Stimulated activated CD8-positive, alpha-beta memory T cell treated with anti-CD3 and anti-CD28 coated beads, Interleukin-12 subunit alpha, Interleukin-12 subunit beta, amount 100 ng/mL, for 1 hour (primary cell): Measurements from ENCODE around the gene HSPA8.
"Not testable (repeated sequence)": the region's sequence is repeated elsewhere in the genome, so short reads cannot be mapped to it uniquely, and the experiment has no call there.

Experiments
- DNase-seq: peaks from one replicate; pipeline ENCODE4 v3.0.0-alpha.2; 2020; ENCODE audit warnings: low read depth

The HSPA8 gene

DNA sequence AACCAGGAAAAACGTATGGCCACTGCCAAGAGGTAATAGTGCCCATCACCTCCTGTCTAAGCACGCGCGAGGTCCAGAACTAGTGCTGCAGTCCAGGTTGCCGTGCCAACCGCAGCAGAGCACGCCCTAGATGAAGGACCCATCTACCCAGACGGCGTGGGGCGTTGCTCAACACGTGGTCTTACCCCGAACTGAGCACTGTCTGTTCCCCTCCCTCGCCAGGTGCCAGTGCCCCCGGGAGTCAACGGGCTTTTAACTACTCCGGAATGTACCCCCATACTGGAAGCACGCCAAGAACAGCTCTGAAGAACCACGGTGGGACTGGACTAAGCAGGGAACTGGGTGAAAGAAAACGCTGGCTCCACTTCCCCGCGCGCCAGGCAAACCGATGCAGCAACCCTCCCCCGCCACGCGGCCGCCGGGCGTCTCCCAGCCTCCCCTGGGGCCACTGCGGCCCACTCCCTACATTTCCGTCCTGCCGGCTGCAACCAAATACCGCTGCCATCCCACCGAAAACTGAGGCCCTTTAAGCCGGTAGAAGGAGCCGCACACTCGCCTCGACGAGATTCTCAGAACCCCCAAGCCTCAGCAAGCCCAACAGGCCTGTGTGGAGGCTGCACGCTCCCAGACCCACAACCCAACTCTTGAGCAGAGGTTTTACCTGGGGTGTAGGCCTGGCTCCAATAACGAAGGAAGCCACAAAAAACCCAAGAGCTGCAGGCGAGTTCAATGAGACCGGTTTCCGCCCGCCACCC is at the start of gene HSPA8:
Gene HSPA8, minus strand, starts transcription at position 734 of the 755 bp plus-strand sequence. CDS start 812 bp downstream, outside the sequence.
- peak; percentile 40 for DNase-seq

DNA sequence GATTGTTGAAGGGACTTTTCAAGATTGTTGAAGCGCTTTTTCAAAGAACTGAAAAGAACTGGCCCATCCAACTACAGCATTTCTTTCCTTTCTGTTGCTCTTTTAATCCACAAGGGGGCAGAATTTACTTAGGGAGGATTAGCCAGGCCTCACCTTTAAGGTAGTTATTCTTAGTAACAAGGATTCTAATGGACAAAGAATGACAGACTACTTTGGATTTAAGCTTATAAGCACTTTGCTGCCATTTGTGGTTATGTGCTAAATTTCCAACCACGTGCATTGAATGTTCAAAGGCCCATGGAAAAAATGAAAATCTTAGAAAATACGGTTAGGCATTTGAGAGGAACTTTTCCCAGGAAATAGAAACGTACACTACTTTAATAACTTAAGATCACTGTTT is 49.5 kb upstream of the HSPA8 start:
- no peak for DNase-seq

DNA sequence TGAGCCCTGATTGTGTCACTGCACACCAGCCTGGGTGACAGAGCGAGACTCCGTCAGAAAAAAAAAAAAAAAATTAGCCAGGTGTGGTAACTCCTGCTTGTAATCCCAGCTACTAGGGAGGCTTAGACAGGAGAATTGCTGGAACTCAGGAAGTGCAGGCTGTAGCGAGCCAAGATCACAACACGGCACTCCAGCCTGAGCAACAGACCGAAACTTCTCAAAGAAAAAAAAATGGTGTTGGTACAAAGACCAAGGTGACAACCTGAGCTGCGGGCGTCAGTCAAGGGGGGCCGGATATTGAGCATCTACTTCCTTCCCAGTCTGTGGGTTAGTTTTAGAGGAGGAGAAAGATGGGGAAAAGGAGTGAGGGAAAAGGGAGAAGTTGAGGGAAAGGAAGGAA is 48.5 kb upstream of the HSPA8 start:
- DNase-seq: no peak

DNA sequence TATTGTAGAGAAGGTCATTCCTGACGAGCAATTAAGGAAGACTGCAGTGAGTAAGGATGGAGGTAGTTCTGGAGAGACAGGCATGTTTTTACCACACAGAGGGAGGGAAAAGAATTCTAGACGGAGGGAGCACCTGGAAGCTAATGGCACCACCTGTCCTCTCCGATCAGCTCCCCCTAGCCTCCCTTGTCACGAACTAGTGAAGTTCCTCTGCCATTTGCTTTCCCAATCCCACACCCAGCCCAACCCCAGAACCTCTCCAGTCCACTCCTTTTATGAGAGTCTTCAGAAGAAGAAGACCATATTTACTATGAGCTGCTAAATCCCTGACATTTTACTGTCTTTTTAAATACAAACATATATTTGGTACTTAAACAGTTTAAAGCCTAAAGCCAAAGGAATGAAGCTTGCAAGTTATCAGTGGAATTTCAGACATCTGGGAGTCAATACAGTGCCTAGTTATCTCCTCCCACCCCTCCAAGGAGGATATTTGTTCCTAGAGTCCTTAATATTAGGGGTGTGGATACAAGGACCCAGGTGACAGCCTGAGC is 46.1 kb upstream of the HSPA8 start:
- DNase-seq: no peak

DNA sequence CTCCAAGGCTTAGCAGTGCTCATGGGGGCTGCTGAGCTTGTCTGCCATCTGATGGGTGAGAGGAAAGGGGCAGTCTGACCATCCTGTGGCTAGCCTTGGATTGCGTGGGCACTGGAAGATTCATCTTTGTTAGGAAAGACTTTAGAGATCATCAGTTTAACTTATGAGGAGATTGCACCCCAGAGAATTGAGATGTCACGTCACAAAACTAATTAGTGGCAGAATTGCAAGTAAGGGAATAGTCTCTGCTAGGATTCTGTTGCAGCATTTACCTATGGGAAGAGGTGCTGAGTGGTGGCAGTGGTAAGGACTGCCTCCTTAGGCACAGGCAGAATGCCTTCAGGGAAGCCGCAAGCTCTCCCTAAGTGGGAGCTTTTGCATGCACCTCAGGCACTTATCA is 42.8 kb upstream of the HSPA8 start:
- DNase-seq: no peak

DNA sequence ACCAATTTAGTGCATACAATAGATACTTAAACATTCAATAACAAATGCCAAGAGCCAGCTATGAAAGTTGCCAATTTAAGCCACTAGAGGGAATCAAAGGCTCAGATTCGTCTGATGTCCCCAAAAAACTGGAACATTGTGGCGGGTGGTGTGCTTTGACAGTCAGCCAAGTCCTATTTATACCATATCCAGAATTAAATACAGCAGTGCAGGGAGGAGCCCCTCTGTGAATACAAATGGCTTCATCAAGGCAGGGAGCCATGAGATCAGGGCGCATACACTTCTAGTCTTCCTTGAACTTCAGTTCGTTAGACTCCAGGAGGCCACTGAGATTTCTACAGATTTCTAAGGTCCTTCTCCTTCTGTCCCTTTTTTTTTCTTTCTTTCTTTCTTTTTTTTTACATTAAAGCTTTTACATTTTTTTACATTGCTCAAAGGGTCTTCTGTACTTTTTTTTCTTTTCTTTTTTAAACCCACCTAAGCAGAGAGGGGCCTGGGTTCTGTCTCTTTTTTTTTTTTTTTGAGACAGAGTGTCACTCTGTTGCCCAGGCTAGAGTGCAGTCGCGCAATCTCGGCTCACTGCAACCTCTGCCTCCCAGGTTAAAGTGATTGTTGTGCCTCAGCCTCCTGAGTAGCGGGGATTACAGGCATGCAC is 41.5 kb upstream of the HSPA8 start:
- DNase-seq: no peak

DNA sequence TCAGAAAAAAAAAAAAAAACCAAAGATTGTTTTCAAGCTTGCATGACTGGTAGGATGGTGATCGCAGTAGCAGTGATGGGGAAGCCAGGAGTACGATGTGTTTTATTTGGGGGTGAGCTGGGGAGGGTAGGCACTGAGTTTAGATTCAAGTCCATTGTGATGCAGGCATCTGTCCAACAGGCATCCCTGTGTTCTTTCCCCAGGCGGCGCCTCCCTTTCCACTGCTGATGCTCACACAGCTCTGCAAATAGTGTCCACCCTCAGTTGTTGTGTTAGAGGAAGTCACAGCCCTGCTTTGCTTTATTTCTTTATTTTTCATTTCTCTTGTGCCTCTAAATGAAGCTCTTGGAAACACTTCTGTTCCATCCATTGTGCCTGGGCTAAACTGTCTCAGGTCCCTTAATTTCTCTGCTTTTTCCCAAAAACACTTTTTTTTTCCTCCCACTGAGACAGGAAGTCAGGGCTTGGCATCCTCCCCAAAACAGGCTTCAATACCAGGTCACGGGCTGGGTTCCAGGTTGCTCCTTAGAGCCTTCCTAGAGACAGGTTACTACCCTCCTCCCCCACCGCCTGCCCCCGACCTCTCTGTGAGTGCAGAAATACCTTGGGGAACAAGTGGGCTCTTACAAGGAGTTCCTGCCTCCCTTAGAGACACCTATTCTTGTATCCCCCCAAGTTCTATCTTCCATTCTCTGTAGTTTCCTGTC is 38.6 kb upstream of the HSPA8 start:
- no peak for DNase-seq

DNA sequence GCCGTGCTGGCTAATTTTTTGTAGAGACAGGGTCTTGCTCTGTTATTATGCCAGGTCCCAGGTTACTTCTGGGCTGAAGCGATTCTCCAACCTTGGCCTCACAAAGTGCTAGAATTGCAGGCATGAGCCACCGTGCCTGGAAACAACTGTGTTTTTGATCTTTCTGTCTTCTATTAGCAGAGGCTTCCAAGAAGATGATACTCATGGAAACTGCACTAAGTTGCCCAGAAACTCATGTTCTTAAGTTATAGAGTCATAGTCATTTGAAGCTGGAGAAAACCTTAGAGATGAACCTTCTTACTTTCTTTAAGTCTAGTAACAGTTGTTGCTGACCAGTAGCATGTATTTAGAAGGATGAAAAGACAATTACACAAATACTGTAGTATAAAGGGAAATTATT is 37.1 kb upstream of the HSPA8 start:
- no peak for DNase-seq

DNA sequence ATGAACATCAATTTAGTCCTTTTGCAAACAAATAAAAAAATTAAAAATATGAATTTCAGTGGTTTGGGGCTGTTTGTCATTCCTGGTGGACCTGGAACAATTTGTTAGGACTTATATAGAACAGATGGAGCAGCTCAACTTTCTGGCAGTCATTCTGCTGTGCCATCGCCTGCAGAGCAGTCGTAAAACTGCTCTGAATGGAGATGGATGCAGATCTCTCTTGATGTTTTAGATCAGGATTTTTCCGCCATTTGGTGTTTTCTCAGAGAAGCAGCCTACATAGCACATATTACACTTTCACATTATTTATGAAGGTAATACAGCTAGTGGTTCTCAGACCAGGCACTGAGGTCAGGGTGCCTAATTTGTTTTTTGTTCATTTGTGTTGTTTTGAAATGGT is 31.8 kb upstream of the HSPA8 start:
- DNase-seq: no peak

DNA sequence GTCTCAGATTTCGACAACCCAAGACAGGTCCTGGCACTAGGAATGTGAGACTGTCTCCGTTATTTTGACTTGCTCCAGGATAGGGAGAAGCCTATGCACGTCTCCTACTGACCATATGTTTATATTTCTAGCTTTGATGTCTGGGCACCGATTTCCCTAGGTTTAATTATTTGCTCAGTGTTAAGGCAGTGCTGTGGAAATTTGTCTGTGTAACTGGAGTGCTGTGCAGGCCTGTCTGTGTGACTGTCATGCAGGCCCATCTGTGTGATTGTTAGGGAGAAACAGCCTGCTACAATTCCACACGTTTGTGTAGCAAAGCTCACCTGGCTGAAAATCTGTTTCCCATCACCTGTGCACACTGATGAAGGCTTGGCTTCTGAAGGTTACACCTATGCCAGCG is 29.6 kb upstream of the HSPA8 start:
- DNase-seq: no peak

DNA sequence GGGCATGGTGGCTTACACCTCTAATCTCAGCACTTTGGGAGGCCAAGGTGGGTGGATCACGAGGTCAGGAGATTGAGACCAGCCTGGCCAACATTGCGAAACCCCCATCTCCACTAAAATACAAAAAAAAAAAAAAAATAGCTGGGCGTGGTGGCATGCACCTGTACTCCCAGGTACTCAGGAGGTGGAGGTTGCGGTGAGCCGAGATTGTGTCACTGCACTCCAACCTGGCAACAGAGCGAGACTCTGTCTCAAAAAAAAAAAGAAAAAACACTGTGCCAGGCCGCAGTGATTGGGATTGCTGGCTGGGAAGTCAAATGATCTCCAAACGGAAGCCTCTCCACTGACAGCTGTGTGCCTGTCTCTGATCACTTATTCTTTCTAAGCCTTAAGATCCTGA is 28.2 kb upstream of the HSPA8 start:
- DNase-seq: not testable (repeated sequence)

DNA sequence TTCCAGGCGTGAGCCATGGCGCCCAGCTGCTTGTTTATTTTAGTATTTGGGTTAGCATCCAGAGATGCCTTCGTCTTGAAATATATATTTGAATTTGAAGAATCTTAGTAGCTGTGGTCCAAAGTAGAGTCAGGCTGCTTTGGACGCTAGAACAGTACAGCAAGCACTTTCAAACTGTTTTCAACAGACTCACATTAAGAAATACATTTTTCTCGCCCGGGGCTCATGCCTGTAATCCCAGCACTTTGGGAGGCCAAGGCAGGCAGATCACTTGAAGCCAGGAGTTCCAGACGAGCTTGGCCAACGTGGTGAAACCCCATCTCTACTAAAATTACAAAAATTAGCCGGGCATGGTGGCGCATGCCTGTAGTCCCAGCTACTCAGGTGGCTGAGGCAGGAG is 27.0 kb upstream of the HSPA8 start:
- DNase-seq: not testable (repeated sequence)

DNA sequence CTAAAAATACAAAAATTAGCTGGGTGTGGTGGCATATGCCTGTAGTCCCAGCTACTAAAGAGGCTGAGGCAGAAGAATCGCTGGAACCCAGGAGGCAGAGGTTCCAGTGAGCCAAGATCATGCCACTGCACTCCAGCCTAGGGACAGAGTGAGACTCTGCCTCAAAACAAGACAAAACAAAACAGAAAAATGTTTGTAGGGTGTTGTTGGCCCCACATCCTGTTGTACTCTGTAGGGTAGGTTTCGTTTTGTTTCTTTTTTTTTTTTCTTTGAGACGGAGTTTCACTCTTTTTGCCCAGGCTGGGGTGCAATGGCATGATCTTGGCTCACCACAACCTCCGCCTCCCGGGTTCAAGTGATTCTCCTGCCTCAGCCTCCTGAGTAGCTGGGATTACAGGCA is 25.7 kb upstream of the HSPA8 start:
- DNase-seq: not testable (repeated sequence)

DNA sequence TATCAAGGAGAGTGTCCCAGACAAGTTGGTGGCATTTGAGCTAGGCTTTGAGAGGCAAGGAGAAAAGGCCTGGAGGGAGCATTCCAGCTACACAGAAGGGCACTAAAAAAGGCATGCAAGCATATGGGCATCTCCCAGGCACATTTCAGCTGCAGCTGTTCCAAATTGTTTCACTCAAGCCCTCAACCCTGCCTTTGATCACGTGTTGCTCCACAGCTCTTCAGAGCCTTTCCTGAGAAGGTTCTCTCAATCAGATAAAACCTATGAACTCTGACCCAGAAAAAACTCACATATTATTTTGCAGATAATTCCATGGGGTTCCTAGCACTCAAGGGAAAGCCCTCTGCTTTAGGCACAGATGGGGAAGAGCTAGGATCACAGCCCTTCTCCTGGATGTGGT is 24.4 kb upstream of the HSPA8 start:
- no peak for DNase-seq

DNA sequence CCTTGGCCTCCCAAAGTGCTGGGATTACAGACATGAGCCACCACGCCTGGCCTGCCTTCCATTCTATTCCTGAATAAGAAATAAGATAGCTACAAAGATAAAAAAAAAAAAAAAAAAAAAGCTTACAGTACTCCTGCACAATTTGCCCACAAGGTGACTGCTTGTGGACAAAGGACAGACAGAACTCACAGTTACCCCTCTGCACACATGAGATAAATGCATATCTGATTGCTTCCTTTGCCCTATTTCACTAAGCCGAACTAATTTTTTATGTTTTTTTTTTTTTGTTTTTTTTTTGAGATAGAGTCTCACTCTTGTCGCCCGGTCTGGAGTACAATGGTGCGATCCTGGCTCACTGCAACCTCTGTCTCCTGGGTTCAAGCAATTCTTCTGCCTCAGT is 23.6 kb upstream of the HSPA8 start:
- no peak for DNase-seq

DNA sequence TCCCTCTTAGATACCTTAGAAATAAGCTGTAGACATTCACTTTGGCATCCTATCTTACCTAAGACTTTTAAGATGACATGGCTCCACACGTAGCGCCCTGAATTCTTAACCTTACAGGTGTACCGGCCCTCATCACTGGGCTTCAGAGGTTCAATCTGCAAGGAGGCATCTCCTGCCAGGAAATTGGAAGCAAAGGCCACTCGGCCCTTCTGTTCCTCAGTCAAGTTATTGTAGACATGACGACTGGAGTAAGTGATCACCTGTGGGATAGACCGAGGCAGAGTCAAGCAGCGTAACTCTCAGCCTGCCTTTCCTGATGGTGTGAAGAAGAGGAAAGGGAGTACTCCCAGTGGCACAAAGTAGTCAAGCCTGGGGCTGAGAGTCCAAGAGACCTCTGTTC is 22.5 kb upstream of the HSPA8 start:
- no peak for DNase-seq

DNA sequence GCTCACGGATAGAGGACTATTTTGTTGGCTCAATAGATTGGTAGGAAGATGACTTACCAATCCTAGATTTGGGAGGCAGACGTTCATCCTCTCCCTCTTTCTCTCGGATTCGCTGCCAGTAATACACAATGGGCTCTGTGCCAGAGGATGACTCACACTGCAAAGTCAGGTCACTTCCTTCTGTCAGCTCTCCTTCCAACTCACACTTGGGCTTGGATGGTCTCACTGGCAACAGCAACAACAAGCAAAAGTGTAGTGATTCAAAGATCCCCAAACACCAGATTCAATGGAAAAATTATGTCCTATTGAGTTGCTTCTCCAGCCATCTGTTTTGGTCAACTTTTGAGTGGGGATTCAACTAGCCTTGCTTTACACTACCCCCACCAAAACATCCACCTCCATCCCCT is 21.7 kb upstream of the HSPA8 start:
- DNase-seq: peak; percentile 42

DNA sequence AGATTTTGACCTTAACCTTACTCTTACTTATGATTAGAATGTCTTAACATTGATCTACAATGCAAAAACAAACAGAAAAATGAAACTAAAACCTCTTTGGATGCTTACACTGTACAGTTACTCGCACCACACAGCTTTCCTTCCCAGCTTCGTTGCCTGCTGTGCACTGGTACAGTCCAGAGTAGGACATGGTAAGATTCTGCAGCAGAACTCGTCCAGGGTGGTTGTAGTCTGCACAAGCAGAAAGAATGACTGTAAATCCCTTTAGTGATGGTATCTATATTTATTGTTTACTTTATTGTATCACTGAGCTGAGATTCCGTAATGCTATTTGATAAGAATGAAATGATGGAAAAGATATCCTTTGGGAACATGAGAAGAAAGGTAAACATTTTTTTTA is 21.0 kb upstream of the HSPA8 start:
- DNase-seq: no peak

DNA sequence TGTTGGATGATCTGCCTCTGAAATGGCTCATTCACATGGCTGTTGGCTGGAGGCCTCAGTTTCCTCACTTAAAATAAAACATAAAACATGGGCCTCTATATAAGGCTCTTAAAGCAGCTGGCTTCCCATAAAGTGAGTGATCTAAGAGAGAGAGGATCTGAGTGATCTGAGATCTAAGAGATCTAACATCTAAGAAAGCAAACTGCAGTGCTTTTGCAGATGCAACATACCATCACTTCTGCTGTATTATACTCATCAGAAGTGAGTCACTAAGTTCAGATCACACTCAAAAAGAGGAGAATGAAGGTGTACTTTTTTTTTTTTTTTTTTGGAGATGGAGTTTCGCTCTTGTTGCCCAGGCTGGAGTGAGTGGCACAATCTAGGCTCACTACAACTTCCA is 18.1 kb upstream of the HSPA8 start:
- no peak for DNase-seq

DNA sequence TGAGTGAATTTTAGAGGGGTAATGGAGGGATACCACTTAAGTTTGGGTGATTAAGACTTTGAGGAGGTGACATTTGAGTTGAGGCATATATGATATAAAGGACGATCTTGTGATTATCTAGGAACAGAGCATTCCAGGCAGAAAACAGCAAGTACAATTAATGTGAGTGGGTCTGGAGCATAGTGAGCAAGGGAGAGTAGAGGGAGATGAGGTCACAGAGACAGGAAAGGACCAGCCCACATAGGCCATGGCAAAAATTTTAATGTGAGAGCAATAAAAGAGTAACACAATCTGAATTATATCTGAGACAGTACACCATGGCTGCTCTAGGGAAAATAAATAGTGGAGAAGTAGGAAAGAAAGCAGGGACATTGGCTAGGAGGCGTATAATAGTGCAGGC is 14.5 kb upstream of the HSPA8 start:
- DNase-seq: no peak

DNA sequence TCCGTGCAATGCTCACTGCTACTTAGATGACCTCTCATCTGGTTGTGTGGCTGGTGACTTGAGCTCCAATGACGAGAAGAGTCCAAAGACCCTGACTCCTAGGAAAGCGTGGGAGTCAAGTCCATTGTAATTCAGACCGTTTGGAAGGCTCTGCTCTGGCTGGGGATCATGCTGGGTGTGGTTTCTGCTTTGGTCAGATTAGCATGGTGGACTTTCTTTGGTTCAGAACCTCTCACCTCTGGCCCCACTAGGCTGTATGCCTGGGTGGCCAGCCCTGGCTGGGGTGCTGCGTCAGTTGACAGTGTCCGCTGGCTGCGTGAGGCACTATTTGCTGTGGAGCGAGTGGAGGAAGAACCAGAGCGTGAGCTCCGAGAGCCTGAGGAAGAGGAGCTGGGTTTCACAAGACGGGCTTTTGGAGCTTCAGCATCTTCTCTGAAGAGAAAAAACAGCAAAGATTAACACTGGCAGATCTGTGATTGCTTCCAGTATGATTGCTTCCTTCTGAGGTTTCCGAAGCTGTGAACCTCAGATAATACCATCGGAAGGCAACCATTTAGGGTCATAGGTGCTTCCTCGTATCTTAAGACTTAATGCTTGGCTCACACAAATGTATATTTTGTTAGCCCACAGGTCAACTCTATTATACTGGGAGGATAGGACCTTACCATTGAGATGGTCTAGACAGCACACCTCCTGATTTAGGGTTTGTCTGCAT is 11.6 kb upstream of the HSPA8 start:
- DNase-seq: no peak

DNA sequence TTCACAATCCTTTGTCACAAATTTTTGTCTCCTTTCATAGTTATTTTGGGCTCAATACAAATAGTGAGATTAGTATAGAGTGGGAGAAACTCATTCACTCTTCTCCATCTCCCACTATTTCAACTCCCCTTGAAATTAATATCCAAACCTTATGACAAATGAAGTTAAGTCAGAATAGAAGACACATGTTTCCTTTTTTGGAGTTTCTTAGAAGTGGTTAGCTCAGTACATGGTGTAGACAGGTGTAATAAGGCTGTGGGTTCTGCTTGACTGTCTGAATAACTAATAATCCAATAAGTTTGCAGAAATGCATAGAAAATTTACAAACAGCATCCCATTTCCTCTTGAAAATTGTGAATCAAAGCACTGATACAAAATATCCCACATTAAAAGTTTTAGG is 10.8 kb upstream of the HSPA8 start:
- no peak for DNase-seq
